ENCODE data around the gene TEX14. TPM values are rescaled to one million over a fixed set of nuclear protein-coding genes. Genes with fewer than 3 reads are reported as not detected.
A peak's percentile ranks its signal among the peaks of the same experiment; 100 is the strongest.
"Not testable (repeated sequence)": the region's sequence is repeated elsewhere in the genome, so short reads cannot be mapped to it uniquely, and the experiment has no call there.

Gene TEX14
- total and polyA plus RNA-seq, 3 experiments from 2014 or later: 0.11 to 0.20 TPM; not detected in 1

GRCh38 chr17:58586009-58586644 is 105.7 kb downstream of the TEX14 start:
- Mint-ChIP-seq H3K4me3 (no peak overlapping the region), H3K27me3 (peaks cover 3 to 14% of the 10 kb centered on the region in 2 donors), H3K4me1 (peaks cover 0 to 5% (median 4%) of the 10 kb centered on the region in 3 donors), H3K27ac (peak overlapping the region in 1 of 8 donors; percentile 22), H3K9me3 (no peaks in the 10 kb centered on the region), H3K36me3 (peaks cover 0 to 2% (median 0%) of the 10 kb centered on the region in 3 donors)
- no peaks in the 10 kb centered on the region for H3K27me3 ChIP-seq (ENCODE audit: insufficient read depth, low read length, poor library complexity, severe bottlenecking)
- H3K9me3 ChIP-seq (ENCODE audit: low read length): no peaks in the 10 kb centered on the region
- H3K4me1 ChIP-seq (ENCODE audit: insufficient read depth, low read length): no peaks in the 10 kb centered on the region
- CTCF ChIA-PET: interaction anchor here (0.9 to 1.6 kb wide), 3 partner anchors 8 to 419 kb away, joined by 3 to 9 read pairs (median 4); no protein-coding TSS in a partner anchor
- no peak overlapping the region for H3K4me3 ChIP-seq (ENCODE audit: low read length)
- no peak for DNase-seq
- POLR2A ChIA-PET: no interaction called here
- no peaks in the 10 kb centered on the region for H3K36me3 ChIP-seq (ENCODE audit: insufficient read depth, low read length)
- no peak overlapping the region for H3K27ac ChIP-seq (ENCODE audit: low read depth, low read length)

GRCh38 chr17:58585554-58585953 is 106.3 kb downstream of the TEX14 start:
- no peak overlapping the region for H3K4me3 Mint-ChIP-seq

GRCh38 chr17:58583486-58583885 is 108.4 kb downstream of the TEX14 start:
- CTCF ChIA-PET: interaction anchor here (0.6 to 1.5 kb wide), 2 partner anchors 421 to 654 kb away, joined by 3 to 4 read pairs; no protein-coding TSS in a partner anchor
- H3K4me1 ChIP-seq (ENCODE audit: insufficient read depth, low read length): no peaks in the 10 kb centered on the region
- no peaks in the 10 kb centered on the region for H3K36me3 ChIP-seq (ENCODE audit: insufficient read depth, low read length)
- no peak for DNase-seq
- no peak overlapping the region for H3K27ac ChIP-seq (ENCODE audit: low read depth, low read length)
- H3K27me3 Mint-ChIP-seq: peaks cover 3 to 14% of the 10 kb centered on the region in 2 donors
- no peak overlapping the region for H3K27ac Mint-ChIP-seq
- H3K9me3 ChIP-seq (ENCODE audit: low read length): no peaks in the 10 kb centered on the region
- peaks cover 0 to 2% (median 0%) of the 10 kb centered on the region in 3 donors for H3K36me3 Mint-ChIP-seq
- peaks cover 0 to 5% (median 4%) of the 10 kb centered on the region in 3 donors for H3K4me1 Mint-ChIP-seq
- no peaks in the 10 kb centered on the region for H3K9me3 Mint-ChIP-seq
- no peak overlapping the region for H3K4me3 ChIP-seq (ENCODE audit: low read length)
- no peak overlapping the region for H3K4me3 Mint-ChIP-seq
- no peaks in the 10 kb centered on the region for H3K27me3 ChIP-seq (ENCODE audit: insufficient read depth, low read length, poor library complexity, severe bottlenecking)
- POLR2A ChIA-PET: no interaction called here

More at GRCh38 chr17:58585554-58585953, 106.3 kb downstream of the TEX14 start:
- no peak overlapping the region for H3K27ac ChIP-seq (ENCODE audit: low read depth, low read length)
- DNase-seq: no peak
- H3K4me1 ChIP-seq (ENCODE audit: insufficient read depth, low read length): no peaks in the 10 kb centered on the region
- H3K27ac Mint-ChIP-seq: no peak overlapping the region
- no peaks in the 10 kb centered on the region for H3K9me3 ChIP-seq (ENCODE audit: low read length)
- H3K27me3 ChIP-seq (ENCODE audit: insufficient read depth, low read length, poor library complexity, severe bottlenecking): no peaks in the 10 kb centered on the region
- H3K27me3 Mint-ChIP-seq: peaks cover 3 to 14% of the 10 kb centered on the region in 2 donors
- peaks cover 0 to 5% (median 4%) of the 10 kb centered on the region in 3 donors for H3K4me1 Mint-ChIP-seq
- H3K4me3 ChIP-seq (ENCODE audit: low read length): no peak overlapping the region
- CTCF ChIA-PET: interaction anchor here (0.9 to 1.4 kb wide), 2 partner anchors 8 to 29 kb away, joined by 3 to 4 read pairs; no protein-coding TSS in a partner anchor
- peaks cover 0 to 2% (median 0%) of the 10 kb centered on the region in 3 donors for H3K36me3 Mint-ChIP-seq
- no peaks in the 10 kb centered on the region for H3K36me3 ChIP-seq (ENCODE audit: insufficient read depth, low read length)
- no peaks in the 10 kb centered on the region for H3K9me3 Mint-ChIP-seq
- POLR2A ChIA-PET: interaction anchor here (1.1 kb wide), 1 partner anchor 66 kb away, joined by 3 read pairs; no protein-coding TSS in a partner anchor

GRCh38 chr17:58582718-58583117 is 109.1 kb downstream of the TEX14 start:
- H3K36me3 ChIP-seq (ENCODE audit: insufficient read depth, low read length); H3K4me1 Mint-ChIP-seq; H3K27me3 ChIP-seq (ENCODE audit: insufficient read depth, low read length, poor library complexity, severe bottlenecking); H3K36me3 Mint-ChIP-seq; POLR2A ChIA-PET; H3K27ac Mint-ChIP-seq; H3K4me3 Mint-ChIP-seq; H3K4me1 ChIP-seq (ENCODE audit: insufficient read depth, low read length); H3K4me3 ChIP-seq (ENCODE audit: low read length); H3K27ac ChIP-seq (ENCODE audit: low read depth, low read length); H3K9me3 ChIP-seq (ENCODE audit: low read length); DNase-seq; H3K9me3 Mint-ChIP-seq: not testable (repeated sequence)
- peaks cover 3 to 14% of the 10 kb centered on the region in 2 donors for H3K27me3 Mint-ChIP-seq
- CTCF ChIA-PET: interaction anchor here (1.5 kb wide), 1 partner anchor 422 kb away, joined by 4 read pairs; no protein-coding TSS in a partner anchor

DNA sequence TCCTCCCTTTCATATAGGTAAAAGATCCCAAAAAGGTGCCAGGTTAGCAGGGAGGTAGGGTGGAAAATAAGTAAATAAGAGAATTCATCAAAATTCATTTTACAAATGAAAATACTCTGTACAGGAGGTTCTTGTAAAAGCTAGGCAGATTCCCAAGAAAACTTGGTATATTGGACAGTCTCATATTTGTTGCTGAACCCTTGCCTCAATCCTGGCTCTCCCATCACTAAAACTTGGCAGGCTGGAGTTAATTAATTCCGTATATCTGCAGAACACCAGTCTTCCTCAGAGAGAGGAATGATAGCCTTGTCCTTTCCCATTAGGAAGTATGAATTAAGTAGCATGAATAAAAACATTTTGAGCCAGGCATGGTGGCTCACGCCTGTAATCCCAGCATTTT is 111.2 kb downstream of the TEX14 start:
- H3K36me3 ChIP-seq (ENCODE audit: insufficient read depth, low read length): no peaks in the 10 kb centered on the region
- ChIA-PET POLR2A (interaction anchor here (0.6 kb wide), 1 partner anchor 32 kb away, joined by 3 read pairs; no protein-coding TSS in a partner anchor), CTCF (no interaction called here)
- peaks cover 0 to 2% (median 0%) of the 10 kb centered on the region in 5 donors for H3K9me3 Mint-ChIP-seq
- H3K27ac Mint-ChIP-seq: peak overlapping the region in 1 of 8 donors; percentile 14
- DNase-seq: no peak
- no peaks in the 10 kb centered on the region for H3K9me3 ChIP-seq (ENCODE audit: low read length)
- H3K27me3 Mint-ChIP-seq: peaks cover 3 to 9% of the 10 kb centered on the region in 2 donors
- peaks cover 0 to 3% (median 0%) of the 10 kb centered on the region in 3 donors for H3K4me1 Mint-ChIP-seq
- no peak overlapping the region for H3K4me3 ChIP-seq (ENCODE audit: low read length)
- peaks cover 0 to 2% (median 0%) of the 10 kb centered on the region in 3 donors for H3K36me3 Mint-ChIP-seq
- no peak overlapping the region for H3K27ac ChIP-seq (ENCODE audit: low read depth, low read length)
- no peak overlapping the region for H3K4me3 Mint-ChIP-seq
- no peaks in the 10 kb centered on the region for H3K4me1 ChIP-seq (ENCODE audit: insufficient read depth, low read length)
- H3K27me3 ChIP-seq (ENCODE audit: insufficient read depth, low read length, poor library complexity, severe bottlenecking): no peaks in the 10 kb centered on the region

DNA sequence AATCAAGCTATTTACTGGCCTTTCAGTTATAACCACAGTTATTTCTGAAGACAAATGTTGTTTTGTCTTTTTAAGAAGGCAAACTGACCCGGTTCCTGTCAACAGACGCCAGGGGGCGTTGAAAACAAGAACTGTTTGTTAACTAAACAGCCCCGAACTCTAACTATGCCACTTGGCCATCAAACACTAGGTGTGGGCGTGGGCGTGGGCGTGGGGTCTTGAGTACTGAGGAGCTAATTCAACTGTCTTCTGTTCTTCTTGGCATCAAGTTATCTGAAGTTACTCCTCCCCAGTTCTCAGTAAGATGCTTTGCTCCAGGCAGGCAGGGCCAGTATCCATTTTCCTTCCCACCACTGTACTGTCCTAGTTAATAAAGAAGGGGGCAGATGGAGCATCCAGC is 114.1 kb downstream of the TEX14 start:
- Mint-ChIP-seq H3K9me3 (peaks cover 0 to 2% (median 0%) of the 10 kb centered on the region in 5 donors), H3K4me3 (peak overlapping the region in 1 of 7 donors; percentile 29), H3K4me1 (peaks cover 0 to 3% (median 0%) of the 10 kb centered on the region in 3 donors), H3K36me3 (no peaks in the 10 kb centered on the region), H3K27me3 (peaks cover 3 to 5% of the 10 kb centered on the region in 2 donors), H3K27ac (no peak overlapping the region)
- no peaks in the 10 kb centered on the region for H3K9me3 ChIP-seq (ENCODE audit: low read length)
- H3K27ac ChIP-seq (ENCODE audit: low read depth, low read length): no peak overlapping the region
- peak; percentile 15 to 64 (median 30) for DNase-seq
- ChIA-PET POLR2A (no interaction called here), CTCF (interaction anchor here (0.8 to 3.1 kb wide), 11 partner anchors 9 to 431 kb away, joined by 3 to 13 read pairs (median 7); no protein-coding TSS in a partner anchor)
- no peaks in the 10 kb centered on the region for H3K36me3 ChIP-seq (ENCODE audit: insufficient read depth, low read length)
- no peaks in the 10 kb centered on the region for H3K27me3 ChIP-seq (ENCODE audit: insufficient read depth, low read length, poor library complexity, severe bottlenecking)
- H3K4me3 ChIP-seq (ENCODE audit: low read length): no peak overlapping the region
- H3K4me1 ChIP-seq (ENCODE audit: insufficient read depth, low read length): no peaks in the 10 kb centered on the region

DNA sequence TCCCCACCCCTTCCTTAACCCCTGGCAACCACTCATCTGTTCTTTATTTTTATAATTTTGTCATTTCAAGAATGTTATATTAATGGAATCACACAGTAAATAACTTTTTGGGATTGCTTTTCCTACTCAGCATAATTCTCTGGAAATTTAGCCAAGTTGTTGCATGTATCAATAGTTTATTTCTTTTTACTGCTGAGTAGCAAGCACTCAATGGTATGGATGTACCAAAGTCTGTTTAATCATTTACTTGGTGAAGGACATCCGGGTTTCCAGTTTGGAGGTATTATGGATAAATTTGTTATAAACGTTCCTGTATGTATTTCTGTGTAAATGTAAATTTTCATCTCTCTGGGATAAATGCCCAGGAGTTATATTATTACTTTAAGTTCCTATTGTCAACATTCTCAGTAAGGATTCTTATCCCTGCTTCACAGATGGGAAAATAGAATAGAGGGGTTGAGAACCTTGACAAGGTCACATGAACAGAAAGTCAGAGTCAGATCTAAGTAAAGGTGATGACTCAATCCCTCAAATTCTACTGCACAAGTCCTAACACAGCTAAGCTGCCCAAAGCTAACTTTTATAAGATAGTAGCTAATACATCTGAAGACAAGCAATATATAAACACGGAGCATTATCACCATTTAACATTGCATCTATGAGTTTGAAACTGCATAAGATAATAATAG is 115.0 kb downstream of the TEX14 start:
- POLR2A ChIA-PET: no interaction called here
- H3K27ac Mint-ChIP-seq: no peak overlapping the region
- no peaks in the 10 kb centered on the region for H3K36me3 Mint-ChIP-seq
- Histone ChIP-seq H3K27me3 (ENCODE audit: insufficient read depth, low read length, poor library complexity, severe bottlenecking) (no peaks in the 10 kb centered on the region), H3K36me3 (ENCODE audit: insufficient read depth, low read length) (no peaks in the 10 kb centered on the region), H3K27ac (ENCODE audit: low read depth, low read length) (no peak overlapping the region), H3K4me3 (ENCODE audit: low read length) (no peak overlapping the region), H3K9me3 (ENCODE audit: low read length) (no peaks in the 10 kb centered on the region), H3K4me1 (ENCODE audit: insufficient read depth, low read length) (no peaks in the 10 kb centered on the region)
- peaks cover 0 to 3% (median 0%) of the 10 kb centered on the region in 3 donors for H3K4me1 Mint-ChIP-seq
- no peak overlapping the region for H3K4me3 Mint-ChIP-seq
- peaks cover 3 to 5% of the 10 kb centered on the region in 2 donors for H3K27me3 Mint-ChIP-seq
- no peak for DNase-seq
- H3K9me3 Mint-ChIP-seq: peaks cover 0 to 2% (median 0%) of the 10 kb centered on the region in 5 donors
- CTCF ChIA-PET: interaction anchor here (0.8 to 3.1 kb wide), 7 partner anchors 9 to 432 kb away, joined by 3 to 13 read pairs (median 4); no protein-coding TSS in a partner anchor

DNA sequence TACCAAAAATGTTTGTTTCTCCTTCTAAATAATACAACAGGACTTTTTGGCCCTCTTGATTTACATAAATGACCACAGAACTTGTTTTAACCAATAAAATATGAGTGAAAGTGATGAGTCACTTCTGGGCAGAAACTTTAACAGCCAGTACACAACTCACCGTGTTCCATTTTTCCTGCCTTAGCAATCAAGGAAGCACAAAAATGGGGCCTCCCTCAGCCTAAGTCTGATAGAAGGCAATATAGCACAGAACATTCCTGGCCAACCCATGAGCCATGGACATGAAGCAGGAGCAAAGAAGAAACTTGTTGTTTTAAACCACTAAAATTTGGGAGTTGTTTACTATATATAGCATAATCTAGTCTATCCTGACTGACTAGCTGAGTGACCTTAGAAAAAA is 116.3 kb downstream of the TEX14 start:
- H3K4me3 ChIP-seq (ENCODE audit: low read length): no peak overlapping the region
- H3K4me1 Mint-ChIP-seq: peaks cover 0 to 3% (median 0%) of the 10 kb centered on the region in 3 donors
- no peak overlapping the region for H3K4me3 Mint-ChIP-seq
- no peaks in the 10 kb centered on the region for H3K27me3 ChIP-seq (ENCODE audit: insufficient read depth, low read length, poor library complexity, severe bottlenecking)
- ChIA-PET CTCF (no interaction called here), POLR2A (no interaction called here)
- peaks cover 0 to 2% (median 0%) of the 10 kb centered on the region in 5 donors for H3K9me3 Mint-ChIP-seq
- H3K4me1 ChIP-seq (ENCODE audit: insufficient read depth, low read length): no peaks in the 10 kb centered on the region
- H3K27me3 Mint-ChIP-seq: peaks cover 0 to 2% of the 10 kb centered on the region in 2 donors
- no peak for DNase-seq
- no peaks in the 10 kb centered on the region for H3K9me3 ChIP-seq (ENCODE audit: low read length)
- H3K36me3 ChIP-seq (ENCODE audit: insufficient read depth, low read length): no peaks in the 10 kb centered on the region
- no peak overlapping the region for H3K27ac ChIP-seq (ENCODE audit: low read depth, low read length)
- no peaks in the 10 kb centered on the region for H3K36me3 Mint-ChIP-seq
- no peak overlapping the region for H3K27ac Mint-ChIP-seq

Measured in CD8-positive, alpha-beta memory T cell (primary cell).